Measurements from ENCODE around the gene CYLD. TPM values are rescaled to one million over a fixed set of nuclear protein-coding genes. Genes with fewer than 3 reads are reported as not detected.

The CYLD gene
- total RNA-seq, 1 experiment from 2014 or later, result 12.5 TPM

DNA sequence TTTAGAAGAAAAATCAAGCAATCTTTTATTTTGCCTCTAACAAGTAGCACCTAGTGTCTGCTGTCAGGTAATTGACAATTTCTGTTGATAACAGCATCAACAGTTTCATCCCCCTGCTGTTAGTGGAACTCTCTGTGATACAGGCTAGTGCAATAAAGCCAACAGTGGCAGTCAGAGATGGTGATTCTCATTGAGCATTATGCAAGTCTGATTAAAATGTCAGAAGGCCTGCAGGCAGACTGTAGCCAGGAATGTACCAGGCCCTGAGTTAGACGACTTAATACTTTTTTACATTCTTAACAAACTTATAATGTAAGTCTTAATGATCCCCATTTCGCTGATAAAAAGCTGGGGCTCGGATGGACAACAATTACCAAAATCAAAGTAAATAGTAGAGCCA, 14.6 kb downstream of the CYLD start:
- Histone ChIP-seq H2BK15ac (ENCODE audit: low read depth, low read length) (no peak overlapping the region), H3K9me3 (ENCODE audit: control insufficient read depth, low read depth, low read length) (no peaks in the 10 kb centered on the region), H4K5ac (ENCODE audit: insufficient read length, low read depth, low read length) (no peak overlapping the region), H2AFZ (ENCODE audit: low read length) (no peak overlapping the region), H3K27ac (ENCODE audit: insufficient read length, low read depth, low read length) (no peak overlapping the region), H3K79me2 (ENCODE audit: insufficient read depth, low read length) (no peaks in the 10 kb centered on the region), H3K79me1 (ENCODE audit: insufficient read depth, low read depth, low read length, poor library complexity, severe bottlenecking) (no peaks in the 10 kb centered on the region), H3K56ac (ENCODE audit: insufficient read length, low read depth, low read length) (no peak overlapping the region), H3K4me2 (ENCODE audit: insufficient read depth, insufficient read length, low read length) (no peak overlapping the region), H3K23me2 (ENCODE audit: insufficient read length, low read depth, low read length, poor library complexity, severe bottlenecking) (no peaks in the 10 kb centered on the region), H2AK5ac (ENCODE audit: insufficient read length, low read length) (no peak overlapping the region), H3K18ac (ENCODE audit: insufficient read length, low read depth, low read length) (no peak overlapping the region), H3K23ac (ENCODE audit: insufficient read length, low read depth, low read length) (no peak overlapping the region), H3K4me1 (ENCODE audit: insufficient read depth, low read length) (no peaks in the 10 kb centered on the region), H3K14ac (ENCODE audit: insufficient read depth, low read length) (no peak overlapping the region), H4K20me1 (ENCODE audit: control insufficient read depth, insufficient read depth, insufficient read length) (no peaks in the 10 kb centered on the region), H3K27me3 (ENCODE audit: insufficient read depth, low read length) (no peaks in the 10 kb centered on the region), H3T11ph (ENCODE audit: low read length) (no peak overlapping the region), H3K9ac (ENCODE audit: extremely low read depth, insufficient read length, low read length) (no peak overlapping the region), H4K8ac (replicated peaks; ENCODE audit: insufficient read length, low read depth, low read length) (no peak overlapping the region), H4K91ac (ENCODE audit: insufficient read length, low read depth, low read length) (no peak overlapping the region), H2BK120ac (ENCODE audit: low read depth, low read length, poor library complexity, severe bottlenecking) (no peak overlapping the region), H2BK5ac (ENCODE audit: insufficient read length, low read length) (no peak overlapping the region), H2BK12ac (ENCODE audit: insufficient read length, low read depth, low read length) (no peak overlapping the region), H3K4ac (ENCODE audit: low read depth, low read length) (no peak overlapping the region), H2BK20ac (ENCODE audit: low read depth, low read length, poor library complexity, severe bottlenecking) (no peak overlapping the region)
- Mint-ChIP-seq H3K4me3 (no peak overlapping the region), H3K36me3 (ENCODE audit: insufficient read depth in 1 of 3, low read depth in 3 of 3) (peaks cover 4 to 12% (median 7%) of the 10 kb centered on the region in 3 experiments), H3K4me1 (peaks cover 0 to 3% of the 10 kb centered on the region in 2 experiments), H3K27me3 (ENCODE audit: low read depth) (no peaks in the 10 kb centered on the region), H3K27ac (no peak overlapping the region), H3K9me3 (no peaks in the 10 kb centered on the region)
- no CpG with 5 or more reads among the region's 3 CpGs for WGBS (ENCODE audit: extremely low coverage, insufficient read length, low lambda C conversion rate)
- TF ChIP-seq, protein P1, sequence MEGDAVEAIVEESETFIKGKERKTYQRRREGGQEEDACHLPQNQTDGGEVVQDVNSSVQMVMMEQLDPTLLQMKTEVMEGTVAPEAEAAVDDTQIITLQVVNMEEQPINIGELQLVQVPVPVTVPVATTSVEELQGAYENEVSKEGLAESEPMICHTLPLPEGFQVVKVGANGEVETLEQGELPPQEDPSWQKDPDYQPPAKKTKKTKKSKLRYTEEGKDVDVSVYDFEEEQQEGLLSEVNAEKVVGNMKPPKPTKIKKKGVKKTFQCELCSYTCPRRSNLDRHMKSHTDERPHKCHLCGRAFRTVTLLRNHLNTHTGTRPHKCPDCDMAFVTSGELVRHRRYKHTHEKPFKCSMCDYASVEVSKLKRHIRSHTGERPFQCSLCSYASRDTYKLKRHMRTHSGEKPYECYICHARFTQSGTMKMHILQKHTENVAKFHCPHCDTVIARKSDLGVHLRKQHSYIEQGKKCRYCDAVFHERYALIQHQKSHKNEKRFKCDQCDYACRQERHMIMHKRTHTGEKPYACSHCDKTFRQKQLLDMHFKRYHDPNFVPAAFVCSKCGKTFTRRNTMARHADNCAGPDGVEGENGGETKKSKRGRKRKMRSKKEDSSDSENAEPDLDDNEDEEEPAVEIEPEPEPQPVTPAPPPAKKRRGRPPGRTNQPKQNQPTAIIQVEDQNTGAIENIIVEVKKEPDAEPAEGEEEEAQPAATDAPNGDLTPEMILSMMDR (conservative IDR thresholded peaks at IDR 0.05), result no peak
- no peak for DNase-seq

All from H9 (cell line).